HG03039 (cell line): ENCODE results near the gene MEIS2.

Experiments used
- ATAC-seq: cut with Tn5 transposase; IDR thresholded peaks from one replicate; pipeline ENCODE4 v1.9.1; 2021; ENCODE audit warnings: mild to moderate bottlenecking, moderate library complexity; ENCODE audit not compliant: unreplicated experiment

The MEIS2 gene

DNA sequence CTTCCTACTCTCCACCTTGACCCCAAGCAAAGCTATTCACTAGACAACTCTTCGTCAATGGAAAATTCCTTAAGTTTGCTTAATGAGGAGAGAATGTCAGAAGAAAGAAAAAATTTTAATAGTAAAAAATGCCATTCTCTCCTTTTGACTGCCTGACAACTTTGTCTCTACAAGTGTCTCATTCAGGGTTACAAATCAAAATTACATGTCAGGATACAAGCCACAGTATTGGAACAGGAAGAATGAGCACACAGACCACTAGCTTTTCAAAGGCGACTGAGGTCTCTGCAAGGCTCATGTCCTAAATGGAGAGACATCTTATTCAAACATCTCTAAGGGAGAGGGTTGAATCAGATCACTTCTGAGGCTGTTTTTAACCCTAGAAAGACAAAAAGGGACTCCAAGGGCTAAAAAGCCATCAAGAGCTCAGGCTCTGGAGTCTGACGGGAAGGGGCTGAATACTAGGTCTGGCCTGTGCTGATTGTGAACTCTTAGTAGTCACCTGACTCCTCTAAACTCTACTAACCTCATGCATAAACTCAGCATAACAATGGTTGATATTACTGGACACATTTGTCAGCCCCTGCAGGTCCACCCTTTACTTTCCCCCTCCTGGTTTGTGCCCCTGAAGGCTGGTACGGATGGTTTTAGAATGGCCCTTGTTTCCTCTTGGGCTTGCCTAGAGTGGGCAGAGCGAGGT is 12.8 kb upstream of the MEIS2 start:
- no peak for ATAC-seq

DNA sequence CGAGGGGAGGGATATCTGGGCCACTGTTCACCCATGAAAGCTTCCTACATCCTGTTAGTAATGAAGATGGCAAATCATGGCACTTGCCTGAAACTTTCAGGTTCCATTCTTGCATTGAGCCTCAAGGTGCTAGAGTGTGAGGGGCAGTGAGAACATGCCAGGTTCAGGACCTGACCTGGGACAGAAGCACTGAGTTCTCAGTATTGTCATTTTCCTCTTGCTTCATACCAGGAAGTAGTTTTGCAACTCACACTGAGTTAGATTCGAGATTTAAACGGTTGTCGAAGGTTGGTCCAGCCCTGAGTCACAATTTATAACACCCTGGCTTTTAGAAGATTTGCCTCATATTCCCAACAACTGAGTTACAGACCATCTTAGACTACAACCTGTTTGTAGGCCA is 11.8 kb upstream of the MEIS2 start:
- no peak for ATAC-seq

DNA sequence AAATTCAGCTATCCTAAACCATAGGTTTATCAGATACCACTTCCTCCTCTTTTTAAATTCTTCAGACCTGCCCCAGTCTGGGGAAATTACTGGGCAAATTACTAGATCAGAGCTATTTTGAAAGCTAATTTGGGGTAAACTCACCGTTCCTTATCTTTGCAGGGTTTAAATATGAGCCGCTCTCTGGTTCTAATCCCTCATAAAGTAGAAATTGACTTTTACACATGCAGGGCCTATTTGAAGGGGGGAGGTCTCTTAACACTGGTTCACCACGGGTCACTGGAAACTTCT is 11.0 kb upstream of the MEIS2 start:
- ATAC-seq: no peak

DNA sequence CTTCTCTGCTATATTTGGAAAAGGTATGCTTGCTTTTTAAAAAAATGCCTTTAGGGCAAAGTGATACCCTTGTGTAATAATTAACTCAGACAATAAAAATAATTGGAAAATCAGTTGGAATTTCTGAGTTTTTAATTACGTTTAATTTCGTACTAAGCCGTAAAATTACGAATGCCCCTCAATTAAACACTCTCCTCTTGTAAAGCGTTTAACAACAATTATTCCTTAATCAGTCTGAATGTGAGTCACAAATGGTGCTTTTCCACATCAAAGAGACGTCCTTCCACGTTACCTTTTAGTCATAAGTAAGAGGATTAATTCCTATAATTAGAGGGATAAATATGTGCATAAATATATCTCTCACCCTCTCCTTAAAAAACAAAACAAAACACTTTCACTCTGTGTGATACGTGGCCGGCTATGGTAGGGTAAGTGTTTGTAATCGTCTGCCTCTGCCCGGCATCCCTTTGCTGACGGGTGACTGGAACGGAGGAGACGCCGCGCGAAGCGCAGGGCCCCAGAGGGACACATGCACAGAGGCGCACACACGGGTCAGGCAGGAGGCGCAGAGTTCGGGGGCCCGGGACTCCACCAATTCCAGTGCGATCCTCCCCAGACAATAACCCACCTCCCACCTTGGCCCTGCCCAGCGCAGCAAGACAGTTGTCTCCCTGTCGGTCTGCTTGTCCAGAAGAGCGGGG is 9.7 kb upstream of the MEIS2 start:
- ATAC-seq: no peak

DNA sequence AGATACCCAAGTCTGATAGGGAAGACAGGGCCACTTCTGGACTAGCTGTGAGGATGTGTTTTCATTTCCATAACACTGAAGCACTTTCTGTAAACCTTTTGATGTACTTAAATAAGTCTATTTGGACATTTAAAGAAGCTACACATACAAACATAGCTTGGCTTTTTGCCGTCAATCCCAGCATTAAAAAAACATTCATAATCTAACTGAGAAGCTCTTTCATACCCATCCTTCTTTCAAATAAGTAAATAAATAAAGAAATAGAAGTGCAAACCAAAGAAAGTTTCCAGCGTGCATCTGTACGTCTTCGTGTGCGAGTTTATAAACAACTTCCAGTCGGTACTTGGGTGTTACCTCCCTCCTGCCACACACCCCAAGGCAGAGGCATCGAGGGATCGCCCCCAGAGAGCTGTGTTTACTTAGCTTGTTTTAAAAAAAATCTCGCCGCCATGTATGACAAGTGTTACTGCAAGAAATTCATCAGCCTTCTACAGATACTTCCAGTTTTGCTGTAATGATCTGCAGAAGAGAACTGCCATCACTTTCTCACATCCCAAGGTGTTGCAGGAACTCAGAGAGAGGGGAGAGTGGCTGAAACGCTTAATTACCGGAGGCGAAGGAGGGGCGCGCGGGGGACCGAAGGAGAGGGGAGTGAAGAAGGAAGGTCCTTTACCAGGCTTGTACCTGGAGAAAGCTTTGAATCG is 9.0 kb upstream of the MEIS2 start:
- ATAC-seq: no peak

DNA sequence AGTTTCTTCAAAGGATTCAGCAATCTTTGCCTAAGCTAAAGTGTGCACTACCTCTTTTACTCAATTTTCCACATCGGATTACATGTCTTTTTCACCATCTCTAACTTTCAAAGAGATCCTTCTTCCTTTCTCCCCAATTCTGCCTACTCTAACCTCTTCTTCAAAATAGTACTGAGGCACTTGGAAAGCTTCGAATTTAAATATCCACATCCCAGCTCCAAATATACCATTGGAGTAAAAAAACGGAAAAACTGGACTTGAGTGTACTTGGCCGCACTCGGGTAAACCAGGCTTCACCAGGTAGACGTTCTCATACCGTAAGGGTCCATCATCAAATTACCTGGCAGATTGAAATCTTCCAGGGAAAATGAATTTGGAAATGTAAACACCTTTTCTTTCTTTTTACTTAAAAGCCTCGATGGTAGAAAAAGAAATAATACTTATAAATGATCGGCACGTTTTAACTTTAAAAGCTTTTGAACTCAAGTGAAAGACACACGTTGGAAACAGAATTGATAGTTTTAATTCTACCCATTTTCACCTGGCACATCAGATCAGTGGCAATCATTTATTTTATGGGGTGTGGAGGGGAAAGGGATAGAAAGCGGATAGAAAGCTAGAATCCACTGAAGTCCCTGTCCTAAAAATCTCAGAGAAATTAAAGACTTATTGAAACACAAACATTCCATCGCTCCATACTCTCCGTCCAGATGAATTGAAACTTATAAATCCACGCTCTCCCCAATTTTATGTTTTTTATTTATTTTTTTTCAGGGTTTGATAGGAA is 8.2 kb upstream of the MEIS2 start:
- ATAC-seq: no peak

DNA sequence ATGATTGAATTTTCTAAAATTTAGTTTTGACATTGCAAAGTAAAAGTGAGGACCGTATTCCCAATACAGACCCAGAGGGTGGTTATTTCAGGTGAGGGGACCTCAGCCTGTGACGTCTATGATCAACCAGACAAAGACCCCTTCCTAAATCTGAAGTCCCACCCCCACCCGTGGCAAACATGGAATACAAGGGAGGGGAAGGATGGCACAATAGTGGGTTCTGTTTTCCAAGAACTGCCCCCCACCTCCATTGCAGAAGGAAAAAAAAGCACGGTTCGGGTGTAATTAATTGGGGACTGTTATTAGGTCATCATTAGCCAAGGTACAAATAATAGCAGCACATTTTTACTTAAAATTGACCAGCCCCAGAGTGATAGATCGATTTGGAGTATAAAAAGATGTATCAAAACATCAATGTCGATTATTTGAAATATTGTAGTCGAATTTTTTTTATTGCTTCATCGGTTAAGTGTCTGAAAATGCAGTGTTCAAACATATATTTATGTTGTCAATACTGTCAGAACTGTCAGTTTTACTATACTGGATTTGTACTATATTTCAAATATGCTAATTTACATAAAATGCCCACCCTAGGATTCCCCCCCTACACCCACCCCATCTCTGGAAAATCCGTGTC is 7.5 kb upstream of the MEIS2 start:
- no peak for ATAC-seq

DNA sequence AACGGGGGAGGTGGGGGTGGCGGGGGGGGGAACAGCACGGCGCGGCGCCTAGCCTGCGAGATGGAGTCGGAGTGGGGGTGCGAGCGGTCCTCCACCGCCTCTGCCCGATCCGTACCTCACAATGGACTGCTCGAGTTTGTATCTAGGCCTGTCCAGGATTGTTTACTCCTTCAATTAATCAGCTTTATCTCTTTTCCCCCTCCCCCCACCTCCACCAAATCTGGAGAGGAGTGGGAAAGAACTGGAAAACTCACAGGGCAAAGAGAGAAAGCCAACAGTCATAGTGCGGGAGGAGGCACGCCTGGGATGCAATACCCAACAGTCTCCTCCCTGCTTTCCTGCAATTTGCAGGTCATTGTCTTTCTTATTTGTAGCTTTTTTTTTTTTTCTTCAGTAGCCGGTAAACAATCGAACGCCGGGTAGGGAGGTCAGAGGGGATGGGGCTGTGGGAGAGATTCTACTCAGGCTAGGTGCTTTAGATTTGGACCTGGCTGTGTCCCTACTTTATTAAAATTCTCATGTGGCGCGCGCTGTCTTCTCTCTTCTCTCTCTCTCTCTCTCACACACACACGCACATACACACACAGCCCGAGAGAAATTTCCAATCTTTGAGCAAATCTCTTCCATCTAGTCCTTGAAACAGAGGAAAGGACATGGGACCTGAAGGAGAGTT is 6.9 kb upstream of the MEIS2 start:
- no peak for ATAC-seq

DNA sequence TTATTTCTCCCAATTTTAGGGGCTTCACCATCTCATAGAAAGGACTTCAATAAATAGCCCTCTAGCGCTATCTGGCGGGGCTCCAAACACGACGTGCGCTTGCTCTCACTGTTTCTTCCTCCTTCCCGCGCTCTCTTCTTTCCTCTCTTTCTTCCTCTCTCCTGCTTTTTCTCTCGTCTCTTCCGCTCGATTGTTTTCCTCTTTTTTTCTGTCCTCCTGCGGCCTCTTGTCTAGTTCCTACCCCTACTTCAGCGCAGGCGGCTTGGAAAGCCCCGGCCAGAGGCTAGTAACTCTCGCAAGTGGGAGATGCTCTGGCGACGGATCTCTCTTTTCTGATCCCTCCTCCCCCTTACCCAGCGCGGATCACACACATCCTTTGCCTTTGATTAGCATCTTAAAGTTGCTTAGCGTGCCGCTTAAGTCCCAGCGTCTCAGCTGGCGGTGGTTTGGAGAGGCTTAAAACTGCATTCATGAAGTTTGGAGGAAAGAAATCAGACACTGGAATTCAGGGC is 6.2 kb upstream of the MEIS2 start:
- ATAC-seq: no peak

DNA sequence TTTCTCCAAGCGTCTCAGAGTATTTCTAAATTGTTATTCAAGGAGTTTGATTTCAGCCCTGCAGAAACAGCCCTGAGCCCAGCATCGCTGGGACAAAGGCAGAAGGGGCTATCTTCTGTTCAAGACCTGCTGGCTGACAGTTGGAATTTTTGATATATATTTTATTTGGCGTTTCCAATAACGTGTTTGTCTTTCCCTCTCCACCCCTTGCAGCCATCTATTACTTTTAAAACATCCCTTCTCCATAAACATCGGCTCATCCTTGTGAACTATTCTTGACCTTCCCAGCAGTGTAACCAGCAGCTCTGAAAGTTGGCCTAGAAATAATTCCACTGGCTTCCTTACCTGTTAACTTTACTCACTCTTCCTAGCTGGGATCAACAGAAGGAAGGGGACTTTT is 5.5 kb upstream of the MEIS2 start:
- ATAC-seq: no peak

DNA sequence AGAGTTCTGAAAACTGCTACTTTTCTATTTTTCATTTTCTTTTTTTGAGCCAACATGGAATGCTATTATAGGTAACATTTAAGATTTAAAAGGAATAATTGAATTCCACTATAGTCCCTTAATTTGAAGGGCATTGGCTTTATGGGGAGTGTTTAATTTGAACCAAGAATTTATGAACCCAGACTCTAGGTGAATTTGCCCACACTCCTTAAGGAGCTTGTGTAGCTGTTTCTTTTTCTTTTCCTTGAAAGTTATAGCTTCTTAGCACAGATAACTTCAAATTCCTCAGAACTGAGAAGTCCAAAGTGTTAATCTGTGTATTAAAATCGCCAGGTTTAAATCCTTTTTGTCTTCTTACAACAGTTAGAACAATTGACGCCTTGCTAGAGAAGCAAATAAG is 4.7 kb upstream of the MEIS2 start:
- ATAC-seq: no peak

DNA sequence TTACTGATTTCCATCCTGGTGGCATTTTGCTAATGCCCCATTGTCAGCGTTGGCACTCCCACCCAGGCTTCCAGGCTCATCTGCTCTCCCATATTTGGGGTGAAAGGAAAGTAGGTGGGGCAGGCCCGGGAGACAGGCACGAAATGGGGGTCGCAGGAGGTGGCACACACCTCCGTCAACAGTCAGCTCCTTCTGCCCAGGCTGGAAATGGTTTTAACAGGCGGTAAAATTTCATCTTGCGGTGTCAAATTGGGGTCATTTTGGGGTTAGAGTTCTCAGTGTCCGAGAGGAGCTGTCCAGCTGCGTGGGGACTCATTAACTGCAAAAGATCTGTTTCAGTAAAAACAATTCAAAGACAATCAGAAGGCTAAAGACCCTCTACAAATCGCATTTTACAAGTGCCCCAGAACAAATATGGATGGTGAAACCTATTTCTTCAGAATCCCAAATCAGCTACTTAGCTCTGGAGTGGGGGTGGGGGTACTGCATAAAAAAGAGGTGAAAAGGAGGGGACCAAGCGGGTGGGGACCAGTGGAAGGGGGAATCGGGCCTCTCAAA is 4.2 kb upstream of the MEIS2 start:
- no peak for ATAC-seq

DNA sequence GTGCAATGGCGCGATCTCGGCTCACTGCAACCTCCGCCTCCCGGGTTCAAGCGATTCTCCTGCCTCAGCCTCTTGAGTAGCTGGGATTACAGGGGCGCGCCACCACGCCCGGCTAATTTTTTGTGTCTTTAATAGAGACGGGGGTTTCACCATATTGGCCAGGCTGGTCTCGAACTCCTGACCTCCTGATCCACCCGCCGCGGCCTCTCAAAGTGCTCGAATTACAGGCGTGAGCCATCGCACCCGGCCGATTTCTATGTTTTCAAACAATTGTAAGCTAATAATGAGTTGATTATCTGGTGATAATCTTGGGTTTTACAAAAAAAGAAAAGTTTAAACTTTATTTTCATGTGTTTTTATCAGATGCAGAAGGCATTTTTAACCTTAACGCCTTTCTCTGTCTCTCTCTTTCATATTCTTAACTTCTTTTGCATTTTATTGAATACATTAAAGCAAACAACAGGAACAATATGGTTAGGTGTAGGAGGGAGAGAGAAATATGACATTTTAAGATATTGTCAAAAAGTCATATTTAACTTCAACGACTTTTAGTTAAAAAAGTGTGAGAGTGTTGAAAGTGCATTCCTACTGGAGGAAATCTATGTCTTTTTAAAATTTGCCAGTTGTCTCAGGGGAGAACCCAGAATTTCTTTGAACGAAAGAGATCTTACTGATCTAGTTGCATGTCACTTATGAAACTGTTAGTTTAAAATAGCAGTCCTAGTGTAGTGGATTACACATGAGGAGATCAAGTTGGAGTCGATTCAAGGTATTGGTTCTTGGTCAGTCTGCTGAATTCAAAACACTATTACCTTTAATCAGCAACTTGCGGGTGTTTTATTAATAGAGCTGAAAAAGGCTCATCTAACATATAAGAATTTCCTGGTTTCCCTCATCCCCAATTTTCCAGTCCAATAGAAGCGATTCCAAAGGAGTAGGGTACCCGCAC is 3.4 kb upstream of the MEIS2 start:
- no peak for ATAC-seq

DNA sequence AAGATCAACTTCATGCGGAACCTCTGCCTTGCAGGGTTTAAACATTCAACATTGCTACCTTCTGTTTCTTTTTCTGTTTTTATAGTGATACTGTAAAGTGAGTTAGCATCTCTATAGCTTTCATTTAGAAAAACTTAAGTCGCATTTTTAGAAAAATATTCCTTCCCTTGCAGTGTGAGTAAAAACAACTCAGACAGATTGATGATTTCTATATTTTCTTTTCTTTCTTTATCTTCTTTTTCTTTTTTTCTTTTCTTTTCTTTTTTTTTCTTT is 2.8 kb upstream of the MEIS2 start:
- no peak for ATAC-seq

DNA sequence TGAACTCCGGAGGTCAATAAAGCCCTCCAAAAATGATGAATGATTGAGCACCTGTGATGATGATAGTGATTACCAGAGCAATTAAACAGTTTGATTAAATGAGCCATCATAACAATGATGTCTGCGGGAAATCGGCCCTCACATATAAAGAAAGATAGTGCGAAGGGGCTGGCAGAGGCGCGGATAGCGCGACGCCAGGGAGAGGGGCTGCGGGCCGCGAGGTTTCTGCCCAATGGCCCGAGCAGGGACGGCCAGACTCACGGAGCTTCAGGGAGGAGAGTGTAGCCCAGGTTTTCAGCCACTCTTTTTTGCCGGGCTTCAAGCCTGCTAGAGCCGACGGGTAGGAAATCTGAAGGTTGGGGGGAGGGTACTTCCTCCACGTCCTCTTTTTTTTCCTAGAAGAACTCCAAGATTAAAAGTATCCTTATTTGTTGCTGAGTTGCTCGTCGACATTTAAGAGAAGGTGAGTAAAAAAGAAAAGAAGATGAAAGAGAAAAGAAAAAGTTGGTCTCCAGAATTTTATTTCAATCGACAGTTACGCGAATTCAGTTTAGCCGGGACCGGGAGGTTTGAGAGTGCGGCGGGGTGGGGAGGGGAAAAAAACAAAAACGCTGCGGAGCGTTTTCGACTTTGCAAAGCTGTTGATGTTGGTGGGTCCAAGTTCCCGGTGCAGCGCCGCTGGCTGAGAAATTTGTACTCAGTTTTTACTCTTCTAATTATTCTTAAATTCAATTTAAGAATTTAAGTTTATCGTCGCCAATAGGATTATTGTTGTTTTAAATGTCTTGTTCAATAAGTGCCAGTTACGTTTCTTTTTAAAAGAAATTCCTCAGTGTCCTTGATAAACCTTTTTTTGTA is 2.2 kb upstream of the MEIS2 start:
- no peak for ATAC-seq

DNA sequence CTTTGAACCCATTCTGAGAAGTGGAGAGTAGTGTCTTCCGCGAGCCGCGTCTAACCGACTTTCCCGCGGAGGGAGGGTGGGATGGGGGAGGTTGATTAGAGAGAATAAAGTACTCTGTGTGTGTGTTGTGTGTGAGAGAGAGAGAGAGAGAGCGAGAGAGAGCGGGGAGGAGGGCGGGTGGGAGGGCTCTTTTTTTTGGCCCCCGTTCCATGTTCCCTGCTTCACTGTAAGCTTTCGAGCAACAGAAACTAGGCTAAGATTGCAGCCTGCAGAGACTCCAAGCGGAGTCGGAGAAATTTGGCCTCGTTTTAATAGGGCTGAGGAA is 1.6 kb upstream of the MEIS2 start:
- no peak for ATAC-seq

DNA sequence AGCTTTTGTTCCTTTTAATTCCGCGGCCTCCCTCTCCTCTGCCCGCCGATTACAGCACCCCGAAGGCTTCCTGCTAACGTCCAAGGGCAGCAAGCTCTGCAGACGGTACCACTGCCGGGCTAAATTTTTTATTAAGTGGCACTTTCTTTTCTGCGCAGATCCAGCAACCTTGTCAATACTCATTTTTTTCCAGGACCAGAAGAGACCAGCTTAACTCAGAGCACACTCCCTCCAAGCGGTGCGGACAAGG is 542 bp upstream of the MEIS2 start:
- peak; percentile 3 for ATAC-seq

DNA sequence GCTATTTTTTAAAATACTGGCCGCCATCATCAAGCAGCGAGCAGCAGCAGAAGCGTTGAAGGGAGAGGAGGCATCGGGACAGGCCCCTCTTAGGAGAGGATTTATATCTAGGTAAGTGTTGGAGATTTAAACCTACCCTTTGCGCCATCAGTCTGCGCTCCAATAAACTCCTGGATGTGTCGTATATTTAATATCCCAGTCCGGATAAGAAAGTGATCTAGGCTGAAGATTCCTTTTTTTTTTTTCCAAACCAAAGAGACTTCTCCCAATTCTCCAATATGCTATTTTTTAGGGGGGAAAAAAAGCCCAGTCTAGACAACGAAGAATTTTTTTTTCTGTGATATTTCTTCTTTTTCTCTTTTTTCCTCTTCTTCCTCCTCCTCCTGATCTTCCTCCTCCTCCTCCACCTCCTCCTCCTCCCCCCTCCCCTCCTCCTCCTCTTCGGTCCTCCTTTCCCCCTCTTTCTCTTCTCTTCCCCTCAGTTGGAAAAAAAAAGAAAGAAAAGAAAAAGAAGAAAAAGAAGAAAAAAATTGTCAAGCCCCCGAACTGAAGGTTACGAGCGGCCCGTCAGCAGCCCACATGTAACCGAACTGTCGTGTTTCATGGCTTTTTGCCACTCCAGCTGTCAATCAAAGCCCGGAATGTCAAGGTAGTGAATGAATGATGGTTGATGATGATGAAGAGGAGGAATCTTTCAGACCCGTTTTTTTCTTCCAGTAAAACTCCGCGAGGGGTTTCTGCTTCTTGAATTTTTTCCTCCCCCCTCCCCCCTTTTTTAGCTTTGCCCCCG is 835 bp downstream of the MEIS2 start:
- no peak for ATAC-seq
